NCI-H2171 (cell line): ENCODE results near the gene ZCCHC10.
"Not testable (repeated sequence)": the region's sequence is repeated elsewhere in the genome, so short reads cannot be mapped to it uniquely, and the experiment has no call there.

Source experiments
- DNase-seq: peaks from one replicate; lab custom pipeline; 2025; lab: John Stamatoyannopoulos, UW

Gene ZCCHC10

GRCh38 chr5:132976852-132977251 lies 49.5 kb downstream of the ZCCHC10 start:
- no peak for DNase-seq

- DNase-seq, result not testable (repeated sequence)
Observed at GRCh38 chr5:132972436-132972828, 53.9 kb downstream of the ZCCHC10 start.

GRCh38 chr5:132971483-132972435 lies 54.6 kb downstream of the ZCCHC10 start:
- no peak for DNase-seq

- no peak for DNase-seq
Observed at GRCh38 chr5:132965120-132965519, 61.2 kb downstream of the ZCCHC10 start.

DNA sequence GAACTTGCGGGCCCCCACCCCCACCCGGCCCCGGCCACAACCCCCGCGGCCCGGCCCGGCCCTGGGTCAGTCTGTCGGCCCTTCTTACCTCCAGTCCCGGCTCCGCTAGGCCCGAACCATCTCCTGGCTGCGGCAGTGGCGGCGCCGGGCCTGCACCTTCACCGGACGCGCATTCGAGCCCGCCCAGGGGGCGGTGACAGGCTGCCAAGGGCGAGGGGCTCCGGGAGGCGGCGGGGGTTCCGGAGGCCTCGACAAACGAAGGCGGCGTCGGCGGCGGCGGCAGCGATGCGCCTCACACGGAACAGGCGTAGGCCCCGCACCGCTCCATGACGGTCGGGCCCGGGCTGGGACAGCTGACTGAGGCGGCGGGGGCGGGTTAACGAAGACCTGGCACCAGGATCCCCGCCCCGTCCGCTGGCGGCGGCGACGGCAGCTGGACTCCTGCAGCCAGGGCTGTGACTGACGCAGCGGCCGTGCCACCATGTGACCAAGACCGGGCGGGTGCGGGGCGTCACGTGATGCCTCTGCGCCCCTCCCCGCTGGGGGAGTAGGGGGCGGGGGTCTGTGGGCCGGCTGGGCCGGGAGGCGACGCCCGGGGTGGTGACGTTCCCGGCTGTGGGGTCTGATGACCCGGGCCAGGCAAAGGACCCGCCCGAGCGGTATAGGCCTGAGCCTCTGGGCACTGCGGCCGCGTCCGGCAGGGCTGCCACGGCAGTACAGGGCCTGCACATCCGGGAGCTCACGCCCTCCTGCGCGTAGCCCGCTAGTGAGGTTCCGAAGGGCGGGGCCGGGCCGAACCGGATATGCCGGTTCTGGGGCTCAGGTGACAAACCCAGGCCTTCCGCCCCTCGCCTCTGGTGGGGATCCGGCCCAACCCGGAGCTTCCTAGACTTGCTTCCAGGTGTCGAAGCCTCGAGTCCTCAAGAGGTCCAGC lies 62.9 kb downstream of the ZCCHC10 start, which contains the start of gene AFF4:
TSS of gene AFF4 (minus strand) at position 464 of the 934 bp plus-strand sequence. CDS start 26,445 bp downstream, outside the sequence.
- DNase-seq, result peak; percentile 80

- DNase-seq, result peak; percentile 21
Observed at GRCh38 chr5:132962429-132963021, 63.8 kb downstream of the ZCCHC10 start.

DNA sequence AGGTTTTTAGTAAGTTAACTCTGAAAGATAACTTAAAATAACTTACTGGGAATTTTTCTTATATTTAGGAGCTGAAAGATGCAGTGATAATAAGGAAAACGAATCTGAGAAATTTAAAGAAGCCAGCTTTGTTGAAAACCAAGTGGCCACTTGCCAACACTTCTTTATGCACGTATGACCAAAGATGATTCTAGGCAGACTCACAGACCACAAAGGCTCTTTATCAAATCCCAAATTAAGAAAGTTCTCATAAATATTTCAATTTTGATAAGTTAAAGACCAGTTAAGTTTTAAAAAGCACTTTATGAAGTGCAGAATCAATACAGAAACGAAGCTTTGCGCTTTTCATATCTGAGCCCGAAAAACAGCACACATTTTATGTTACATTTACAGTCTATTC lies 64.5 kb downstream of the ZCCHC10 start:
- no peak for DNase-seq

GRCh38 chr5:132961123-132961815 lies 65.1 kb downstream of the ZCCHC10 start:
- DNase-seq, result not testable (repeated sequence)

- not testable (repeated sequence) for DNase-seq
Observed at GRCh38 chr5:132956166-132956799, 70.1 kb downstream of the ZCCHC10 start.

- no peak for DNase-seq
Observed at GRCh38 chr5:132953710-132954109, 72.6 kb downstream of the ZCCHC10 start.

GRCh38 chr5:132952829-132953228 lies 73.5 kb downstream of the ZCCHC10 start:
- DNase-seq, result no peak

DNA sequence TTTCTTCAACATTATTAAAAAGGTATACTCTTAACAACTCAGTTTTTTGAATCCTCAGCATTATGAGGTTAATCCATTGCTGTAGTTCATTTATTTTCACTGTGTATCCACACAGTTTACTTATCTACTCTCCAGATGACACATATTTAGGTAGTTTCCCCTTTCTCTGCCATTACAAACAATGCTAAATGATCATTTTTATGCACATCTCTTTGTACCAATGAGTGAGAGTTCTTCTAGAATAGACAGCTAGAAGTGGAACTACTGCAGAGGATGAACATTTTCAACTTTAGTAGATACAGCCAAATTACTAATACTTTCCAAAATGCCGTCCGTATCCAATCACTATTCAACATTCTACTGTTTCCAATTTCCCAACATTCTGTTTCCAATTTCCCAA lies 74.5 kb downstream of the ZCCHC10 start:
- DNase-seq, result no peak

DNA sequence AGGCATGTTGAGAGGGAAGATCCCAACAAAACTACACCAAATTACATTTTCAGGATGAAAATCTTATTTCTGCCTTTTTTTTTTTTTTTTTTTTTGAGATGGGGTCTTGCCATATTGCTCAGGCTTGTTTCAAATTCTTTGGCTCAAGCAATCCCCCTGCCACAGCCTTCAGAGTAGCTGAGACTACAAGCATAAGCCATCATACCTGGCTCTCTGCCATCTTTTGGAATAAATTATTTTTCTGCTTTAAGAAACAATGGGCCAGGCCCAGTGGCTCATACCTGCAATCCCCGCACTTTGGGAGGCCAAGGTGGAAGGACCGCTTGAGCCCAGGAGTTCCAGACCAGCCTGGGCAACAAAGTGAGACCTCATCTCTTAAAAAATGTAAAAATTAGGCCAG lies 77.2 kb downstream of the ZCCHC10 start:
- no peak for DNase-seq

GRCh38 chr5:132947671-132948070 lies 78.7 kb downstream of the ZCCHC10 start:
- no peak for DNase-seq
